Germinal center (tissue), 1 donor: ENCODE measurements around the gene GPC6.

ENCODE experiments used
- DNase-seq: peaks from one replicate; pipeline ENCODE4 v3.0.0; 2012; ENCODE audit warnings: mixed read lengths, low spot score

Gene GPC6

GRCh38 chr13:93502987-93503615 lies 276.5 kb downstream of the GPC6 start:
- no peak for DNase-seq

GRCh38 chr13:93505104-93505952 lies 278.7 kb downstream of the GPC6 start:
- DNase-seq = no peak

GRCh38 chr13:93511011-93511410 lies 284.4 kb downstream of the GPC6 start:
- no peak for DNase-seq

DNA sequence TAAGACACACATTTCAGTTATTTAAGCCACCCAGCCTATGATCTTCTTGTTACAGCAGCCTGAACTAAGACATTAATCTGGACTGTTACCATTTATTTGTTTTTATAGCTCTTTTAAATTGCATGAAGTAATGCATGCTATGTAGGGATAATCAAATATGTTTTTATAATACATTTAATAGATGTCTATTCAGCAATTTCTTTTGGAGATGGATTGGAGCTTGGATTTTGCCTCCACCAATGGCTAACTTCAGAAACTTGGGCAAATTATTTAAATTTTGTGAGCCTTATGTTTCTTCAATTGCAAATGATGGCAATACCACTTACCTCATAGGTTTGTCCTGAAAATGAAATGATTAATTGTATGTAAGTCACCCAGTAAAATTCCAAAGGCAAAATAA lies 288.7 kb downstream of the GPC6 start:
- DNase-seq = no peak

DNA sequence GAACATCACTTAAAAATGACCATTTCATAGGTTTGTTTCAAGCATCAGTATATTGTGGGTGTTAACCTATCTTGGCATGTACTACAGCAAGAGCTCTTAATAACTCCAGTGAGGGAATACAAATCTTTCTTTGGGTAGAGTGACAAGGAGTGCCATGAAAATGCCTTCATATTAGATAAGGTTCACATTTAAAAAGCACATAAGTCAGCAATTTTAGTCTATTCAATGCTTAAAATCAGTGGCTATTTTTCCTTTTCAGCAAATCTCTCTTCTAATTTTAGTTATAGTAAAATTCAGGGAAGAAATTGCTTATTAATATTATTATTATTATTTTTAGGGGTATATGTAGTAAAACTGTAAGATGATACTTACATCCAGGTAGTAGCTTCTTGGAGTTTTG lies 291.1 kb downstream of the GPC6 start:
- no peak for DNase-seq

GRCh38 chr13:93521307-93521706 lies 294.7 kb downstream of the GPC6 start:
- DNase-seq = no peak

DNA sequence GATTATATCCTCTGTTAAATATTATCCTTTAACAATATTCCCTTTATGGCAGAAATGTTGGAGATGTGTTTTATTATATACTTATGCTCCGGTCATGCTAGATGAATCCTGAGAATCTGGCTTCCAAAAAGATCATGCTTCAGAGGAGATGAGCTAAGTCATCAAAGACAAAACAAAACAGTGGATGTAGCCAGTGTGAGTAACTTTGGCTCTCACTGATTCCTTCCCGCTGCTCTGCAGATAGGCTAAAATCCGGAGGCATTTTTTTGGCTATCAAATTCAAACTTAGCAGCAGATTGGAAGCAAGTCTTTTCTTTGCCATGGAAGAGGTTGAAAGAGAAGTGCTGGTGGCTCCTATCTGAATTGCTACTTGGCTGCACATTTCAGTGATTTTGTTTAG lies 295.9 kb downstream of the GPC6 start:
- DNase-seq = no peak

GRCh38 chr13:93525087-93525486 lies 298.5 kb downstream of the GPC6 start:
- DNase-seq = no peak

DNA sequence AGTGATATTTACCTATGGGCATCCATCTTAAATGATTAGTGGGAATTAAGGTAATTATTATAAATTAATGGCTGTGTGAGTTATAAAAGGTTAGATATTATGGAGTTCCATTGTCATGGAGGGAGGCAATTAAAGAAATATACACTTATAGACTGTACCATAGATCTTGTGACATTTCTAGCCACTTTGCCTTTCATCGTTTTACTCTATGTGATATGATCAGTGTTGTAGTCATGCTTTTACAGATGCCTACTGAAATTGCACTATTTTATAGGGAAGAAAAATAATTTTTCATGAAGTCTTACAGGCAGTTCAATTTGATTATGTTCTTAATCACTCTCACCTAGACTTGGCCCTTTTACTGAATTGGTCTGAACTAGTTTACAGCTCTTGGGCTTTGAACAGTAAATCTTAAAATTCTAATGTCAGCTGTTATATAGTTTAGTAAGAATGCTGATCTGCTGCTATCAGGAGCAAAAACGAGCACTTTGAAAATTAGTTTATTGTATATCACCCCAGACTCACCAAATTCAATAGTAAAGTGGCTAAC lies 301.2 kb downstream of the GPC6 start:
- no peak for DNase-seq

- no peak for DNase-seq
Measured at GRCh38 chr13:93529961-93530360, 303.4 kb downstream of the GPC6 start.

- no peak for DNase-seq
Measured at GRCh38 chr13:93534181-93534700, 307.6 kb downstream of the GPC6 start.

DNA sequence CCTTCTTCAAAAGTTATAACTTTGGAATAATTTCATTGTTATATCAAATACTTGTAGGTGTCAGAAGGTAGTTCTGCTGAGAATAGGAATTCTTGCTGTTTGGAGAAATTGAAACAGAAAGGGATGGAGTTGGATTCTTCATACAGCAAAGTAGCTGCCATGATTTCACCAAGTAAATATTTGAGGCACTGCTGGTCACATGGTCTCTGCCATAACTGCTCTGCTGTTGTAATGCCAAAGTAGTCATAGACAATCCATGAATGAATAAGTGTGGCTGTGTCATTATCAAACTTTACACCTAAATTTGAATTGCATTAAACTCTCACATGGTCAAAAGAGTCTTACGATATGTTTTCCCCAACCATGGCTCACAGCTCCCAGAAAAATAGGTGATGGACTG lies 308.6 kb downstream of the GPC6 start:
- DNase-seq = no peak

DNA sequence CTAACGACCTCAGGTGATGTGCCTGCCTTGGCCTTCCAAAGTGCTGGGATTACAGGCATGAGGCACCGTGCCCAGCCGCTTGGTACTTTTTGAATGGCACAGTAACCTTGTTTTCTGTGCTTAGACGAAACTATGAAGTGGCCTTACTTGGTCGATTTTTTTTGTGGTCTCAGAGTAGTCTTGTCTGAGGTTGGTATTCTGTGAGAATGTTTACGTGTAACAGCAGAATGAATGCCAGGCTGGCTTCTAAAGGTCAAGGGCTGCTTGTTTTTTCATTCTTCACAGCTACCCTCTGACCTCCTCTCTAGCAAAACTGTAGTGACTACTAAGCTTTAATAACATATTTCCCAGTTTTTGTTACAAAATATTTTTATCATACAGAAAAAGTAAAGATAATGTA lies 313.3 kb downstream of the GPC6 start:
- DNase-seq = no peak

DNA sequence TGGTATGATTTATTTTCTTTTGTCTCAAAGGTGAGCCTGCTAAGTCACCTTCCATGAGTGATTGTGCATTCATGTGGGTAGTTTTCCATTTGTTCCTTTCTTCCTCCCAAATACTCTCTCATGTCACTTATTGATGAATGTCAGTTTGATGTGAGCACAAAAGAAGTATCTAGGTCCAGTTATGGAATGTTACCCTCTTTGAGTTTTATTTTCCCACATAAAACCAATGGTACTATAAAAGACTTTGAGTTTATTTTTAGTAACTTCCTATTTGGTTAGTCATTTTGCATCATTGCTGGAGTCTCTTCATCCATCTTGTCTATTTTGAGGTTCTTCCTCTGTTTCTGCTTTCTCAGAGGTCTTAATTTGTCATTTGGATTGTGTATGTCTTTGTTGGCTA lies 321.3 kb downstream of the GPC6 start:
- DNase-seq = no peak

DNA sequence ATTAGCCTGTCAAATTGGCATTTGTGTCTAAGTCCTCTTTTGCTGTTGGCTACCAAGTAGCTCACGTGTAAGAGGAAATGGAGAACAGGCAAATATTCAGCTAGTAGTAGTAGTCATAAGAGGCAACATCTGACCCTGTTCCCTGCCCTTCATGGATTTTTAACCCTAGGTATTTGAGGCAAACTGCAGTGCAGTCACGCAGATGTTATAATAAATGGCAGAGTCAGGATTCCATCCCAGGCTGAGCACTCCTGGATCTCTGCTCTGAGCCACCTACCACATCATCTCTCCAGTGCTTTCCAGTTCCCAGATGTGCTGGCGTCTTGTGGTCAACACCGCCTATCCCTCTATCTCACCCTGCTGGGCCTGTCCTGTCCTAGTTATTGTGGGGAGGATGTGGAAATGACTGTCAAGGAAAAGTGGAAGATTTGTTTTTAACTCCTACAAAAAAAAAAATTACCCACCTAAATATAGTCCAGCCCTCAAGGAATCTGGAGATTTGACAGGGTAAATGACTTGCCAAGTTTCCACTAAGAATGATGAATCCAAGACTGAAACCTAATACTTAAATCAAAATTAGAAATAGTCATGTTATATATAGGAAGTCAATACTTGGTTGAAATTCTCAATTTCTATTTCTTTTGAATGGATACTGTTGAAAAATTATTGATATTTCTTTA lies 322.9 kb downstream of the GPC6 start:
- no peak for DNase-seq

GRCh38 chr13:93550236-93550635 lies 323.6 kb downstream of the GPC6 start:
- DNase-seq = no peak

- no peak for DNase-seq
Measured at GRCh38 chr13:93552596-93552995, 326.0 kb downstream of the GPC6 start.

DNA sequence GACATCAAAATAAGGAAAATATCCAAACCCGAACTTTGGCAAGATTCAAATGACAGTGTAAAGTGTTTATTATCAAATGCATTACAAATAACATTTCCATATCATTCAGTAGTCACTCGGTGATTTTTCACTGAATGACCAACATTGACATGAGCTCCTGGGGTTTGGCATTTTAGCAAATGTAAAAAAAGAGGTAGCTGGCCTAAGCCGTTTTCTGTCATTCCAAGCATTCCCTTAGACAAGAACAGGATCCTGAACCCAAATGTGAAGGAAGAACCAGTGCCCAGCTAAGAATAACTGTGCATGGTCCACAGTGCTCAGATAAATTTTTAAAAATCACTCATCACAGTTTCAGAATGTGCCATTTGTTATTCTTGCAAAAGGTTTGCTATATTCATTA lies 327.9 kb downstream of the GPC6 start:
- no peak for DNase-seq

DNA sequence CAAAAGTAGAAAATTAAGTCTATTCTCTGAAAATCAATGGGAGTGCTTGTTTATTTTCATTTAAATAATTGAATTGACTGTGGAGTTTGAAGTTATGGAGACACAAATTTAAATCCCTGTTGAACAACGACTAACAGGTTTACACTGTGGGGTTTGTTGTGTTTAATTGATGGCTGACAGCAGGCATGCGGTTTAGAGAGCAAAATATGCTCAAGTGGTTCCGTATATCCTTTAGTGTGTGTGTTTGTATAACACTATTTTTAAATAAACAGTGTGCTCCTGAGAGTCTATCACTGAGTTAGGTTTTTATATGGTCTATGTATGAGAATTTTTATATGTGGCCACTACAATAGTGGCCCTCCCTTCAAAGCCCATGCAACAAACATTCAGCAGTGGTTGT lies 332.0 kb downstream of the GPC6 start:
- no peak for DNase-seq

GRCh38 chr13:93559718-93560117 lies 333.1 kb downstream of the GPC6 start:
- DNase-seq = no peak

- DNase-seq = no peak
Measured at GRCh38 chr13:93561576-93562225, 335.1 kb downstream of the GPC6 start.

- DNase-seq = no peak
Measured at GRCh38 chr13:93562676-93563075, 336.1 kb downstream of the GPC6 start.
